ENCODE results near the gene CHST11.

Gene CHST11

DNA sequence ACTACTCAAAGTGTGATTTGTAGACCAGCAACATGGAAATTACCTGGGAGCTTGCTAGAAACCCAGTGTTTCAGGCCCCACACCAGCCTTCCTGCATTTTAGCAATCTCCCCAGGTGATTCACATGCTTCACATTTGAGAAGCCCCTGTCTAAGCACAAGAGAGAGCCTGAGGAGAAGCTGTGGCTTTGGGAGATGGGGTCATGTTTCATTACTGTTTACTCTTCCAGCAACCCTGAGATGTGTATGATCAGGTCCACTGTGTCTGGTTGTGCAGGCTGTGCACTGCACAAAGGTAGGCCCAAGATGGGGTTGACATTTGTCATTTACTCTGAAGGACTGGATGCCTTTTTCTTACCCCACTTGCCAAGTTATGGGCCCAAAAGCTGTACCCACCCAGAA lies 311.3 kb downstream of the CHST11 start:
- TF ChIP-seq POLR2A (IDR thresholded peaks at IDR 0.05; ENCODE audit: low read length): no peak
- no peak for TF ChIP-seq GATA1 (IDR thresholded peaks at IDR 0.05; ENCODE audit: low read depth, low read length)
- no peak for DNase-seq

DNA sequence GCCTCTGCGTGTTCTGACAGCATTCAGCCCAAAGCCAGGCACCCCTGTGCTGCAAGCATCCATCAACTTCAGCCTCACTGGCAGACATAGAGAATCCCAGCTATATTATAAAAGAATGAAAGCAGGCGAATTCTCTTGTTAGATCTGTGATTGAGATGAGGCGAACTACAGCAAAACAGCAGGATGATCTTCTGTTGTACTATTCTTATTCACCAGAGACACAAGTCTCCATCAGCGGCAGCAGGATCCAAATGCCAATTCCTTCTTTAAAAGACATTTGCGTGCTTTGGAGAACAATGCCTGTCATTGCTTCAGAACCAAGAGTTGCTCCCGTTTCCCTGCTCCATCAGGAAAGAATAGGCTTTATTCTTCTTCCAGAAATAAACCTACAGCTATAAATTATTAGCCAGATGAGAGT lies 312.4 kb downstream of the CHST11 start:
- no peak for TF ChIP-seq GATA1 (IDR thresholded peaks at IDR 0.05; ENCODE audit: low read depth, low read length)
- TF ChIP-seq POLR2A (IDR thresholded peaks at IDR 0.05; ENCODE audit: low read length): no peak
- no peak for DNase-seq

DNA sequence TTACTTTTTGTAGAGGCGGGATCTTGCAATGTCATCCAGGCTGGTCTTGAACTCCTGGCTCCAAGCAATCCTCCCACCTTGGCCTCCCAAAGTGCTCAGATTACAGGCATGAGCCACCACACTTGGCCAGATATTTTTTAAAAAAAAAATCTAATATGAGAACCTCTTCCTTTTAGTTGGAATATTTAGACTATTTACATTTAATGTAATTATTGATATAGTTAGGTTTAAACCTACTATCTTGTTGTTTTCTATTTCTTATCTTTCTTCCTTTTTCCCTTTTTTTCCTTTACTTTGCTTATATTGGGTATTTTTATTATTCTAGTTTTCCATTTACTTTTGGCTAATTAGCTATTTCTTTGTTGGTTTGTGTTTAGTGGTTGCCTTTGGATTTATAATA lies 315.6 kb downstream of the CHST11 start:
- no peak for DNase-seq
- TF ChIP-seq POLR2A (IDR thresholded peaks at IDR 0.05; ENCODE audit: low read length) (no peak), GATA1 (IDR thresholded peaks at IDR 0.05; ENCODE audit: low read depth, low read length) (no peak)

DNA sequence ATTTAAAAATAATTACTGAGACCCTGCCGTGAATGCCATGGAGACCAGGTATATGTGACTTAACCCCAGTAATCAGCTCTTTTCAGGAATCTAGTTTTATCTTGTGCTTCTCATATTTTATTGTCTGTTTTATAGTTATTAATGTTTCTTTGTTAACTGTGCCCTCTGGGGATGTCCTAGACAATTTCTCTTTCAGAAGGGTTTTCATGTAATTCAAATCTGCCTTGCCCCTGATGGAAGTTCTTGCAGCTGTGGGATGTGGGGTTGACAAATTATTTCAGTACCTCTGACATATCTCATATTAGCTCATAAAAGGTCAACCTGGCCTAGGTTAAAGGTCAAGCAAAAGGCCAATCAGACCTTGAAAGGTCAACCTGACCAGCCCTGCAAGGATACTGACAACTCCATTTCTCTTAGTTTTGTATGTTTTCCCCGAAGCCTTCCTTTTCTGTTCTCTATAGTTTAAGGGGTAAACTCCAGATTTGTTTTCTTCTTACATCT lies 319.0 kb downstream of the CHST11 start:
- no peak for TF ChIP-seq GATA1 (IDR thresholded peaks at IDR 0.05; ENCODE audit: low read depth, low read length)
- TF ChIP-seq POLR2A (IDR thresholded peaks at IDR 0.05; ENCODE audit: low read length): no peak

DNA sequence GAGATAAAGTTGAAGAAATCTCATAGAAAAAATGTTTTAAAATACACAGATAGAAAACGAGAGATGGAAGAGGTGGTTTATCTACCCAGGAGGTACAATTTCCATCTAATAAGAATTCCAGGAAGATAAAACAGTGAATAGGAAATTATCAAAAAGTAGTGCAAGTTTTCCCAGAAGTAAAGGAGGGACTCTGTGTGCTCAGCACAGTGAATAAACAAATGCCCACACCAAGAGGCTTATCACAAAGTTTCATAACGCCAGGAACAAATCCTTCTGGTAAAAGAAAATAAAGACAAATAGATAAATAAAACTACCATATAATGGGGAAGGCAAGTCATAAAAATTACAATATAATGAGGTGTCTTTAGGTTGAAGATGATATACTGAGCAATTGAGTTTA lies 322.4 kb downstream of the CHST11 start:
- DNase-seq: no peak
- TF ChIP-seq POLR2A (IDR thresholded peaks at IDR 0.05; ENCODE audit: low read length) (no peak), GATA1 (IDR thresholded peaks at IDR 0.05; ENCODE audit: low read depth, low read length) (no peak)

More for the DNA sequence above, 319.0 kb downstream of the CHST11 start:
- DNase-seq: no peak

DNA sequence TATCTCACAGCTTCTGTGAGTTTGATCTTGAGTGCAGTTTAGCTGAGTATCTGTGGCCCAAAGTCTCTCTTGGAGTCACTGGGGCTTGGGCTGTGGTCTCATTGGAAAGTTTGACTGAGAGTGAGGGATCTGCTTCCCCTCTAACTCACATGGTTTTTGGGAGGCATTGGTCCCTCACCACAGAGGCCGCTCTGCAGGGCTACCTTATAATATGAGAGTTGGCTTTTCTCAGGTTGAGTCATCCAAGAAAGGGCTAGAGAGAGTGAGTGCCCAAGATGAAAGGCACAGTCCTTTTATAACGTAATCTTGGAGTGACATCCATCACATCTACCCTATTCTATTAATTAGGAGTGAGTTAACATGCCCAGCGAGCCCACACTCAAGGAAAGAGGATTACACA lies 325.5 kb downstream of the CHST11 start:
- DNase-seq: no peak
- no peak for TF ChIP-seq POLR2A (IDR thresholded peaks at IDR 0.05; ENCODE audit: low read length)
- TF ChIP-seq GATA1 (IDR thresholded peaks at IDR 0.05; ENCODE audit: low read depth, low read length): no peak

DNA sequence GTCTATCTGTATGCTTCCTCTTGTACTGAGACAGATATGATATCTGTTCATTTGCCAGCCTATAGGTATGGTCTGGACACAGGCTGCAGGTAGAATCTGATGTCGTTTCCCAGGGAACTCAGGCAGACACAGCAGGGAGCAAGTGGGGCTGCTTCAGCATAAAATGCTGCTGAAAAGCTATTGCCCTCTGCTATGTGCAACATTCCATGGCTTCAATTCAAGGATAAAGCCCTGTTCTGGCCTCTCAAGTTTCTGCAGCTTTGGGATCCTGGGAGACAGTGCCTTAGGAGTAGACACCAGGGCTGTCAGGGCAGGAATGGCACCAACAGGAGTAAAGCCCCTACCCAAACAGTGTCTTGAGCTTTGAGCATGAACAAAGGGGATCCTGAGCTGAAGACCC lies 327.8 kb downstream of the CHST11 start:
- no peak for TF ChIP-seq GATA1 (IDR thresholded peaks at IDR 0.05; ENCODE audit: low read depth, low read length)
- TF ChIP-seq POLR2A (IDR thresholded peaks at IDR 0.05; ENCODE audit: low read length): no peak
- DNase-seq: no peak

DNA sequence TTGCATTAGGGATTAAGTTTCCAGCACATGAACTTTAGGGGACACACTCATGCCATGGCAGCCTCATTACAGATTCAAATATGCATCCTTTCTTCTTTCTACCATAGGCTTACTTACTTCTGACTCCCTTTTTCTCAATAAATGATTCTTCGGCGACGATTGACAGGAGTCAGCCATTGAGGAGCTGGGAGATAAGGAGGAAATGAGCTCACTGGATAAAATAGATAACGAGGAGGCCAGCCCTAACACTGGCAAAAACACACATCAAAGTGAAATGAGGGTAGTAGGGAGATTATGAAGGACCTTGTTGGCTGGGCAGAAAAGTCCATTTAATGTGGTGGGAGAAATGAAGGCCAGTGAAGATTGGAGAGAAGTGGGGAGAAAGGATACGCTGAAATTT lies 329.1 kb downstream of the CHST11 start:
- TF ChIP-seq GATA1 (IDR thresholded peaks at IDR 0.05; ENCODE audit: low read depth, low read length): no peak
- no peak for TF ChIP-seq POLR2A (IDR thresholded peaks at IDR 0.05; ENCODE audit: low read length)
- DNase-seq: peak; percentile 16 to 58

DNA sequence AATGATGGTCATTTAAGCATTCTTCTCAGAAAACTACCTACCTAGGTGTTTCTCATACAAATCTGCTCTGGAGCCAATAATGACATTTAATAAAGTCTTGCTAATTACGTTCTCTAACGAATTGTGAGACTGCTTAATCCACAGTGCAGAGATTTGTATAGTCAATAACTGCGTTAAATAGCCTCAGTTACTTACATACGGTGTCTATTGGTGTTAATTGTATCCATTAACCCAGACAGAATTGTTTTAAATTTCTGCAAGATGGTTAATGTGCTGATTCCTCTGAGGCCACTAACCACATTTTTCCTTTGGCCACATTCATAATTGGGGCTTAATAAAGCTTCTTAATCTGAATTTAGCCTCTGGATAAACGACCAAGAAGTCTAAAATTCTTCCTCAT lies 329.6 kb downstream of the CHST11 start:
- DNase-seq: no peak
- TF ChIP-seq GATA1 (IDR thresholded peaks at IDR 0.05; ENCODE audit: low read depth, low read length): no peak

DNA sequence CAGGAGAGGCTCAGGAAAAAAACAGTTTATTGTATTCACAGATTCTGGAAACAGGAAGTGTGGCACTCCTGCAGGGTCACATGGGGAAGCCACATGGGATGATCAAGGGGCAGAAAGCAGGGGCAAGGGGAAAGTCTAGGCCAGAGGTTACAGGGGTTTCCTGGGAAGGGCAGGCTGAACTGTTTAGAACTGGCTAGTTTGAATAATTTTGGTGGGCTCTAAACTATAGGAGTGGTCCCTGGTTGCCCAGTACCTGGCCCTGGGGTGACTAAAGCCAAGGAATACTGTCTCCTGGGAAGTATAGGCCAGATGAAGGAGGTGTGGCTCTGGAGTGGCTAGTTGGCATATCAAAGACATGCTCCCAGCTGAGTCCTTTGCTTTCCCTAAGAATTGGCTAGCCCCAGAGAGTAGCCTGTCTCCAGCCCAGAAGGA lies 332.1 kb downstream of the CHST11 start:
- TF ChIP-seq POLR2A (IDR thresholded peaks at IDR 0.05; ENCODE audit: low read length) (no peak), GATA1 (IDR thresholded peaks at IDR 0.05; ENCODE audit: low read depth, low read length) (no peak)
- no peak for DNase-seq

DNA sequence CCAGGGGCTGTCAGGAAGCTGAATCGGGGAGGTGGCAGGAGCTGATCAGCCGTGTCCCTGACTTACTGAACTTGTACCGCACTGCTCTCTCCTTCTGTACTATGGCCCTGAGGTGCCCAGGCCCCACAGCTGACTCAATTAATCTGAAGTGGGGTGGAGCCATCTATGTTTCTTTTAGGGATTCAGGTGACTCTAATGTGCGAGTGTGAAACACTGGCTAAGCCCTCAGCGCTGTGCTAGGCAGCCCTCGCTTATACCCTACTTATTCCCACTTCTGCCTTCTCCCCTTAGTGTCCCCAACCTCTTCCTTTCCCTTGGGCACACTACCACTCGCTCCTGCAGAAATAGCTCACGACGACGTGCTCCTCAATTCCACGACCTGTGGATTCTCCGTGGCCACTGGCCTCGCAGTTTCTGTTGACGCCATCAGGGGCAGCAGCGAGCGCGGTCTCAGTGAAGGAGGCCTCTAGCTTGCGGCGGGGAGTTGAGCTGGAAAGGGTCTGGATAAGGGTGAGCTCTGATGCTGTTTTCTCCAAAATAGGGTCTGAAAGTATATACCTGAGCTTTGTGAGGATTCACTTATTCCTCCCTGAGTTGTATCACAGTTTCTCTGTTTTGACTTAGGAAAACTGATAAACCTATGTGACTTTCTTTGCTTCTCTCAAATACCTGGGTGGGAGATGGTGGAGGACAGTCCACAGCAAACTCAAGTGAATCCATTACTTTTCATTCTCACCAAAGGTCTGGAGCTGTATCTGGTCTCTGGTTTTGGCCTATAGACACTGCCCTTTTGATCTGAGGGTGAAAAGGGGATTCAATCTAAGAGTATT lies 333.8 kb downstream of the CHST11 start:
- DNase-seq: peak; percentile 33 to 60
- no peak for TF ChIP-seq POLR2A (IDR thresholded peaks at IDR 0.05; ENCODE audit: low read length)
- TF ChIP-seq GATA1 (IDR thresholded peaks at IDR 0.05; ENCODE audit: low read depth, low read length): no peak

DNA sequence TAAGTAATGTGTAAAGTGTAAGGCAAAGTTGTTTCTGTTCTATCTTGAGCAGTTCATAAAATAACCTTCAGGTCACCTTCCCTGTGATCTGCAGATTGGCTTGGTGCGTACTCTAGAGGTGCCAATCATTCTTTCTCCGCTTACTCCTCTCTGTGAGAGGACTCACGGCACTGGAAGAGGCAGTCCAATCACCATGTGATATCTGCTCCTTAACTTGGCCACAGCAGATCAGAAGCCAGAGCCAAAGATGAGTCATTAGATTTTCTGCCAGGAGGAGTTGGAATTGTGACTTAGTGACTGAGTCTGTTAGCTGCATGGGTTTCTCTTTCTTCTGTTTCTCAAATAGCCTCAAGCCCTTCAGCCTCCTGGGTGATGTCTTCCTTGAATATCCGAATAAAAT lies 335.8 kb downstream of the CHST11 start:
- TF ChIP-seq GATA1 (IDR thresholded peaks at IDR 0.05; ENCODE audit: low read depth, low read length) (no peak), POLR2A (IDR thresholded peaks at IDR 0.05; ENCODE audit: low read length) (no peak)
- DNase-seq: peak in 1 of 2 experiments; percentile 3

DNA sequence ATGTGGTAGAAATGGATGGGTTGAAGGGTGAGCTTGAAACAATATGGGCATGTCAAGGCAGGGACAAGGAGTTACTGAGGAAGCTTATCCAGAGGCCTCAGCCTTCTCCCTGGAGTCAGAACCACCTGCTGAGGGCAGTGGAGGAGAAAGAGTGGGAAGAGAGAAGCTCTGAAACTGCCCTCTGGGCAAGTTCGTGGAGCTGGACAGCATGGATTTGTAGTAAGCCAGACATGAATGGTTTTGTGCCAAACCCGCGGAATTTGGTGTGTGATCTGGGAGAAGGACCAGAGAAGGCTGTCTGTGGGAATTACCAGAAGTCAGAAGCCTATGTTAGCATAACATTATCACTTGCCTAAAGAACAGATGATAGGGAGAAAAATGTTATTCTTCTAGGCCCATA lies 336.5 kb downstream of the CHST11 start:
- DNase-seq: no peak
- TF ChIP-seq GATA1 (IDR thresholded peaks at IDR 0.05; ENCODE audit: low read depth, low read length): no peak
- no peak for TF ChIP-seq POLR2A (IDR thresholded peaks at IDR 0.05; ENCODE audit: low read length)

DNA sequence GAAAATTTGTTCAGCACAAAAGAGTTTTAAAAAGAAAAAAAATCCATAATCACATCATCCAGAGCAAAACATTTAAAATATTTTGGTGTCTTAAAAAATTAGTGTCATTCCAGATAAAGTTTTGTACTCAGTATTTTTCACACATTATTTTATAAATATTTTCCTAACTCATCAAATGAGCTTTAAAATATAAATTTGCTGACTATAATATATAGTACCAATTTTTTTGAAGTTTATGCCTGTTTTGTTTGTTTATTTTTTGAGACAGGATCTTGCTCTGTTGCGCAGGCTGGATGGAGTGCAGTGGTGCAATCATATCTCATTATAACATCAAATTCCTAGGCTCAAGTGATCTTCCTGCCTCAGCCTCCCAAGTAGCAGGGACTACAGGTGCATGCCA lies 337.2 kb downstream of the CHST11 start:
- DNase-seq: no peak
- TF ChIP-seq POLR2A (IDR thresholded peaks at IDR 0.05; ENCODE audit: low read length) (no peak), GATA1 (IDR thresholded peaks at IDR 0.05; ENCODE audit: low read depth, low read length) (no peak)

DNA sequence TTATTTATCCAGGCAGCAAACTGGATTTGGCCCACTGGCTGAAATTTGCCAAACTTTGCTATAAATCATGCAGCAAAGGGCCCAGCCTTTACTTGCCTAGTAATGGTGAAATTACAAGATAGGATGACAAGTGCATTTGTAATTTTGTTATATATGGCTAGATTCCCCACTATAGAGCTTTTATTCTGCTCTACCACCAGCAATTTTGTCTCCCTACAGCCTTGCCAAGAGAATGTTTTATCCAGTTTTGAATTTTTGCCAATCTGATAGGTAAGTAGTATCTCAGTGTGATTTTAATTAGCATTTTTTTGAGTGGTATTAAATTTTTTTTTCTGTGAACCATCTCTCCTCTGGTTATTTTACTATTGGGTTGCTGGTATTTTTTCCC lies 339.7 kb downstream of the CHST11 start:
- no peak for DNase-seq
- TF ChIP-seq GATA1 (IDR thresholded peaks at IDR 0.05; ENCODE audit: low read depth, low read length): no peak
- no peak for TF ChIP-seq POLR2A (IDR thresholded peaks at IDR 0.05; ENCODE audit: low read length)
